ENCODE measurements around the gene IQSEC1. TPM values are rescaled to one million over a fixed set of nuclear protein-coding genes. Genes with fewer than 3 reads are reported as not detected.

IQSEC1 gene
- total and polyA plus RNA-seq, 9 of the 15 experiments (the other 6 are each of a cell fraction or from before 2014, with no cell fraction given), result 0.56 to 39.0 (median 6.8) TPM

- ATAC-seq (peak; percentile 72), FAIRE-seq (peak; percentile 70), DNase-seq (ENCODE audit: extremely low read depth in 1 of 4, low spot score in 3 of 4) (peak; percentile 66 to 82 (median 74))
- CTCF ChIA-PET (ENCODE audit: low intra/inter-chr PET ratio), result no interaction called here
- intact Hi-C loops (cut with micrococcal nuclease), result no loop called here
- Histone ChIP-seq H3K79me2 (ENCODE audit: control insufficient read depth, insufficient read depth, low read length) (no peaks in the 10 kb centered on the region), H3K4me1 (replicated peaks in 1 of 2; ENCODE audit: control insufficient read depth in 2 of 2, insufficient read depth in 2 of 2, low read length in 2 of 2) (peaks cover 18 to 71% of the 10 kb centered on the region in 2 experiments; a peak in 4 of 5 replicates), H3K9ac (ENCODE audit: insufficient read depth in 1 of 2, low read depth in 2 of 2, low read length in 2 of 2) (peak overlapping the region in 1 of 2 experiments; percentile 87; a peak in 2 of 4 replicates), H3K4me3 (no peak overlapping the region), H3K27ac (ENCODE audit: extremely low read depth, low read depth, low read length) (no peak overlapping the region), H4K20me1 (replicated peaks; ENCODE audit: control insufficient read depth, insufficient read depth, low read length) (peaks cover 5% of the 10 kb centered on the region; the same call in 1 of the 2 replicates), H2AFZ (ENCODE audit: low read depth, low read length) (no peak overlapping the region), H3K9me1 (ENCODE audit: control insufficient read depth, insufficient read depth, low read length) (no peaks in the 10 kb centered on the region), H3K27me3 (ENCODE audit: control insufficient read depth in 2 of 2, insufficient read depth in 2 of 2, low read length in 2 of 2) (peaks cover 11 to 14% of the 10 kb centered on the region in 2 experiments; a peak in 4 of 5 replicates), H3K4me2 (ENCODE audit: insufficient read depth, low read length) (no peak overlapping the region), H3K9me3 (replicated peaks; ENCODE audit: control insufficient read depth, insufficient read depth, low read depth, low read length) (no peaks in the 10 kb centered on the region), H3K36me3 (ENCODE audit: control insufficient read depth, insufficient read depth, low read length) (no peaks in the 10 kb centered on the region)
- no TSS peak for BruUV-seq (replicated peaks)
- POLR2A ChIA-PET, result interaction anchor here (0.9 to 1.5 kb wide), 3 partner anchors 9 to 54 kb away, joined by 3 to 5 read pairs (median 3); no protein-coding TSS in a partner anchor
- in situ Hi-C loops (cut with MboI), result no loop called here
- WGBS (ENCODE audit: insufficient coverage, low coverage, missing lambda C conversion rate), result 25% methylated on average over 29 of the region's 30 CpGs
- 0 out of 4 replicates have a peak, but pooled peaks of 1 of the 2 experiments have one; percentile 24 for TF ChIP-seq MAZ (CRISPR knock-in tag; conservative IDR thresholded peaks at IDR 0.05 in 1 of 2, IDR thresholded peaks at IDR 0.05 in 1 of 2)
- TF ChIP-seq BRCA1 (IDR thresholded peaks at IDR 0.05), result no peak
- TF ChIP-seq BRCA1 (CRISPR knock-in tag; IDR thresholded peaks at IDR 0.05), result 0 out of 2 replicates have a peak, but pooled peaks have one; percentile 49
- TF ChIP-seq ZNF184 (CRISPR knock-in tag; IDR thresholded peaks at IDR 0.05), result no peak
- TF ChIP-seq RB1 (IDR thresholded peaks at IDR 0.05; ENCODE audit: low read depth), result no peak
- TF ChIP-seq ATF7 (IDR thresholded peaks at IDR 0.05), result peak; percentile 33; the same call in 1 of the 2 replicates
- 0 out of 2 replicates have a peak, but pooled peaks have one; percentile 28 for TF ChIP-seq STAG1 (CRISPR knock-in tag; IDR thresholded peaks at IDR 0.05; ENCODE audit: borderline replicate concordance)
- peak; percentile 93 for TF ChIP-seq MAFK (IDR thresholded peaks at IDR 0.05; ENCODE audit: low read length)
- TF ChIP-seq MAFG (tag; conservative IDR thresholded peaks at IDR 0.05), result peak; percentile 91
- peak; percentile 19 for TF ChIP-seq HMGN3 (IDR thresholded peaks at IDR 0.05; ENCODE audit: borderline replicate concordance, extremely low read depth, insufficient read length, low read depth, low read length)
- peak; percentile 47; the same call in 1 of the 2 replicates for TF ChIP-seq ZBTB7A (IDR thresholded peaks at IDR 0.05; ENCODE audit: borderline replicate concordance, control insufficient read depth, low read depth, low read length)
- TF ChIP-seq MAFF (IDR thresholded peaks at IDR 0.05; ENCODE audit: low read length), result peak; percentile 53; the same call in 1 of the 2 replicates
- 0 out of 2 replicates have a peak, but pooled peaks have one; percentile 3 for TF ChIP-seq REST (IDR thresholded peaks at IDR 0.05; ENCODE audit: borderline replicate concordance)
- TF ChIP-seq REST (CRISPR knock-in tag; IDR thresholded peaks at IDR 0.05; ENCODE audit: low read depth), result no peak
Measured at GRCh38 chr3:13019243-13020095, 53.8 kb downstream of the IQSEC1 start.
